Measurements from ENCODE around the gene SLC3A2. TPM values are rescaled to one million over a fixed set of nuclear protein-coding genes. Genes with fewer than 3 reads are reported as not detected.
A peak's percentile ranks its signal among the peaks of the same experiment; 100 is the strongest.

Gene SLC3A2
- total and polyA plus RNA-seq, 2 of the 13 experiments (the other 11 are each of a cell fraction or from before 2014, with no cell fraction given) = 213 to 226 TPM

DNA sequence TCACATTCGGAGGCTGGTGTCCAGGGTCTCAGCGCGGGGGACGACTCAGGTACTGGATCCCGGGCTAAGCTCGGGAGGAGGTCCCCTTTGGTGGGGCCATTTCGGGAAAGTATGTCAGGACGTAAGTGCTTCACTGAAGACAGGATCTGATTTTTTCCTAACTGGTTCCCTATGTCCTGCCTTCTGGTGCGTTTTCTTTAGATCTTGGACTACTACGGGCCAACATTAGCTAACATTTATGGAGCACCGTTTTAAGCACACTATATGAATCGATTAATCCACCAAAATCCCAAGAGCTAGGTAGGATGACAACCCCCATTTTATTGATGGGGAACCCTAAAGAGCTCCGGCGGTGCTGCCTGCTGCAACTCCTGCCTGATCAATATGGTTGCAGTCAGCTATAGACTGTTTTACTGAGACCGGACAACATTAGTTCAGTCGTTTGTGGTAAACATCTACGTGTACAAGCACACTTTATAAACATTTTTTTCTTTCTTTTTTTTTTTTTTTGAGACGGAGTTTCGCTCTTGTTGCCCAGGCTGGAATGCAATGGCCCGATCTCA is 24.3 kb upstream of the SLC3A2 start (continued):
- TF ChIP-seq TCF7L2 (IDR thresholded peaks at IDR 0.05; ENCODE audit: low read depth, low read length) (no peak), TEAD3 (CRISPR knock-in tag; optimal IDR thresholded peaks at IDR 0.05; ENCODE audit: borderline replicate concordance) (no peak), PTBP1 (IDR thresholded peaks at IDR 0.05; ENCODE audit: low read depth, low read length, poor library complexity, severe bottlenecking) (no peak), ZNF773 (CRISPR knock-in tag; IDR thresholded peaks at IDR 0.05; ENCODE audit: borderline replicate concordance) (no peak; the same call in 1 of the 2 replicates), ZNF766 (CRISPR knock-in tag; IDR thresholded peaks at IDR 0.05; ENCODE audit: borderline replicate concordance) (no peak), ZFP90 (CRISPR knock-in tag; IDR thresholded peaks at IDR 0.05; ENCODE audit: borderline replicate concordance) (no peak), ZBTB7B (CRISPR knock-in tag; IDR thresholded peaks at IDR 0.05) (no peak), MED1 (CRISPR knock-in tag; IDR thresholded peaks at IDR 0.05) (no peak), U2AF1 (optimal IDR thresholded peaks at IDR 0.05; ENCODE audit: low read depth, low read length) (no peak), ZNF883 (CRISPR knock-in tag; IDR thresholded peaks at IDR 0.05; ENCODE audit: not compliant biosample characterization) (no peak), ZNF446 (CRISPR knock-in tag; IDR thresholded peaks at IDR 0.05) (peak; percentile 53; the same call in 1 of the 2 replicates), KMT2A (CRISPR knock-in tag; IDR thresholded peaks at IDR 0.05) (peak; percentile 8; the same call in 1 of the 2 replicates), YEATS4 (CRISPR knock-in tag; IDR thresholded peaks at IDR 0.05; ENCODE audit: borderline replicate concordance) (peak; percentile 68; the same call in 1 of the 2 replicates)
- TF ChIP-seq, protein P1, sequence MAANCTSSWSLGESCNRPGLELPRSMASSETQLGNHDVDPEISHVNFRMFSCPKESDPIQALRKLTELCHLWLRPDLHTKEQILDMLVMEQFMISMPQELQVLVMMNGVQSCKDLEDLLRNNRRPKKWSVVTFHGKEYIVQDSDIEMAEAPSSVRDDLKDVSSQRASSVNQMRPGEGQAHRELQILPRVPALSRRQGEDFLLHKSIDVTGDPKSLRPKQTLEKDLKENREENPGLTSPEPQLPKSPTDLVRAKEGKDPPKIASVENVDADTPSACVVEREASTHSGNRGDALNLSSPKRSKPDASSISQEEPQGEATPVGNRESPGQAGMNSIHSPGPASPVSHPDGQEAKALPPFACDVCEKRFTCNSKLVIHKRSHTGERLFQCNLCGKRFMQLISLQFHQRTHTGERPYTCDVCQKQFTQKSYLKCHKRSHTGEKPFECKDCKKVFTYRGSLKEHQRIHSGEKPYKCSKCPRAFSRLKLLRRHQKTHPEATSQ (CRISPR knock-in tag; IDR thresholded peaks at IDR 0.05; ENCODE audit: borderline replicate concordance) = no peak
- TF ChIP-seq, protein P2, sequence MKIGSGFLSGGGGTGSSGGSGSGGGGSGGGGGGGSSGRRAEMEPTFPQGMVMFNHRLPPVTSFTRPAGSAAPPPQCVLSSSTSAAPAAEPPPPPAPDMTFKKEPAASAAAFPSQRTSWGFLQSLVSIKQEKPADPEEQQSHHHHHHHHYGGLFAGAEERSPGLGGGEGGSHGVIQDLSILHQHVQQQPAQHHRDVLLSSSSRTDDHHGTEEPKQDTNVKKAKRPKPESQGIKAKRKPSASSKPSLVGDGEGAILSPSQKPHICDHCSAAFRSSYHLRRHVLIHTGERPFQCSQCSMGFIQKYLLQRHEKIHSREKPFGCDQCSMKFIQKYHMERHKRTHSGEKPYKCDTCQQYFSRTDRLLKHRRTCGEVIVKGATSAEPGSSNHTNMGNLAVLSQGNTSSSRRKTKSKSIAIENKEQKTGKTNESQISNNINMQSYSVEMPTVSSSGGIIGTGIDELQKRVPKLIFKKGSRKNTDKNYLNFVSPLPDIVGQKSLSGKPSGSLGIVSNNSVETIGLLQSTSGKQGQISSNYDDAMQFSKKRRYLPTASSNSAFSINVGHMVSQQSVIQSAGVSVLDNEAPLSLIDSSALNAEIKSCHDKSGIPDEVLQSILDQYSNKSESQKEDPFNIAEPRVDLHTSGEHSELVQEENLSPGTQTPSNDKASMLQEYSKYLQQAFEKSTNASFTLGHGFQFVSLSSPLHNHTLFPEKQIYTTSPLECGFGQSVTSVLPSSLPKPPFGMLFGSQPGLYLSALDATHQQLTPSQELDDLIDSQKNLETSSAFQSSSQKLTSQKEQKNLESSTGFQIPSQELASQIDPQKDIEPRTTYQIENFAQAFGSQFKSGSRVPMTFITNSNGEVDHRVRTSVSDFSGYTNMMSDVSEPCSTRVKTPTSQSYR (CRISPR knock-in tag; IDR thresholded peaks at IDR 0.05; ENCODE audit: borderline replicate concordance) = no peak
- TF ChIP-seq, protein P3, sequence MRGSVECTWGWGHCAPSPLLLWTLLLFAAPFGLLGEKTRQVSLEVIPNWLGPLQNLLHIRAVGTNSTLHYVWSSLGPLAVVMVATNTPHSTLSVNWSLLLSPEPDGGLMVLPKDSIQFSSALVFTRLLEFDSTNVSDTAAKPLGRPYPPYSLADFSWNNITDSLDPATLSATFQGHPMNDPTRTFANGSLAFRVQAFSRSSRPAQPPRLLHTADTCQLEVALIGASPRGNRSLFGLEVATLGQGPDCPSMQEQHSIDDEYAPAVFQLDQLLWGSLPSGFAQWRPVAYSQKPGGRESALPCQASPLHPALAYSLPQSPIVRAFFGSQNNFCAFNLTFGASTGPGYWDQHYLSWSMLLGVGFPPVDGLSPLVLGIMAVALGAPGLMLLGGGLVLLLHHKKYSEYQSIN (CRISPR knock-in tag; IDR thresholded peaks at IDR 0.05; ENCODE audit: borderline replicate concordance) = 0 out of 2 replicates have a peak, but pooled peaks have one; percentile 16
- TF ChIP-seq, protein P4, sequence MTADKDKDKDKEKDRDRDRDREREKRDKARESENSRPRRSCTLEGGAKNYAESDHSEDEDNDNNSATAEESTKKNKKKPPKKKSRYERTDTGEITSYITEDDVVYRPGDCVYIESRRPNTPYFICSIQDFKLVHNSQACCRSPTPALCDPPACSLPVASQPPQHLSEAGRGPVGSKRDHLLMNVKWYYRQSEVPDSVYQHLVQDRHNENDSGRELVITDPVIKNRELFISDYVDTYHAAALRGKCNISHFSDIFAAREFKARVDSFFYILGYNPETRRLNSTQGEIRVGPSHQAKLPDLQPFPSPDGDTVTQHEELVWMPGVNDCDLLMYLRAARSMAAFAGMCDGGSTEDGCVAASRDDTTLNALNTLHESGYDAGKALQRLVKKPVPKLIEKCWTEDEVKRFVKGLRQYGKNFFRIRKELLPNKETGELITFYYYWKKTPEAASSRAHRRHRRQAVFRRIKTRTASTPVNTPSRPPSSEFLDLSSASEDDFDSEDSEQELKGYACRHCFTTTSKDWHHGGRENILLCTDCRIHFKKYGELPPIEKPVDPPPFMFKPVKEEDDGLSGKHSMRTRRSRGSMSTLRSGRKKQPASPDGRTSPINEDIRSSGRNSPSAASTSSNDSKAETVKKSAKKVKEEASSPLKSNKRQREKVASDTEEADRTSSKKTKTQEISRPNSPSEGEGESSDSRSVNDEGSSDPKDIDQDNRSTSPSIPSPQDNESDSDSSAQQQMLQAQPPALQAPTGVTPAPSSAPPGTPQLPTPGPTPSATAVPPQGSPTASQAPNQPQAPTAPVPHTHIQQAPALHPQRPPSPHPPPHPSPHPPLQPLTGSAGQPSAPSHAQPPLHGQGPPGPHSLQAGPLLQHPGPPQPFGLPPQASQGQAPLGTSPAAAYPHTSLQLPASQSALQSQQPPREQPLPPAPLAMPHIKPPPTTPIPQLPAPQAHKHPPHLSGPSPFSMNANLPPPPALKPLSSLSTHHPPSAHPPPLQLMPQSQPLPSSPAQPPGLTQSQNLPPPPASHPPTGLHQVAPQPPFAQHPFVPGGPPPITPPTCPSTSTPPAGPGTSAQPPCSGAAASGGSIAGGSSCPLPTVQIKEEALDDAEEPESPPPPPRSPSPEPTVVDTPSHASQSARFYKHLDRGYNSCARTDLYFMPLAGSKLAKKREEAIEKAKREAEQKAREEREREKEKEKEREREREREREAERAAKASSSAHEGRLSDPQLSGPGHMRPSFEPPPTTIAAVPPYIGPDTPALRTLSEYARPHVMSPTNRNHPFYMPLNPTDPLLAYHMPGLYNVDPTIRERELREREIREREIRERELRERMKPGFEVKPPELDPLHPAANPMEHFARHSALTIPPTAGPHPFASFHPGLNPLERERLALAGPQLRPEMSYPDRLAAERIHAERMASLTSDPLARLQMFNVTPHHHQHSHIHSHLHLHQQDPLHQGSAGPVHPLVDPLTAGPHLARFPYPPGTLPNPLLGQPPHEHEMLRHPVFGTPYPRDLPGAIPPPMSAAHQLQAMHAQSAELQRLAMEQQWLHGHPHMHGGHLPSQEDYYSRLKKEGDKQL (CRISPR knock-in tag; IDR thresholded peaks at IDR 0.05; ENCODE audit: low read depth) = no peak
